Measurements from ENCODE around the gene FGR.
"Not testable (repeated sequence)": the region's sequence is repeated elsewhere in the genome, so short reads cannot be mapped to it uniquely, and the experiment has no call there.

Gene FGR

DNA sequence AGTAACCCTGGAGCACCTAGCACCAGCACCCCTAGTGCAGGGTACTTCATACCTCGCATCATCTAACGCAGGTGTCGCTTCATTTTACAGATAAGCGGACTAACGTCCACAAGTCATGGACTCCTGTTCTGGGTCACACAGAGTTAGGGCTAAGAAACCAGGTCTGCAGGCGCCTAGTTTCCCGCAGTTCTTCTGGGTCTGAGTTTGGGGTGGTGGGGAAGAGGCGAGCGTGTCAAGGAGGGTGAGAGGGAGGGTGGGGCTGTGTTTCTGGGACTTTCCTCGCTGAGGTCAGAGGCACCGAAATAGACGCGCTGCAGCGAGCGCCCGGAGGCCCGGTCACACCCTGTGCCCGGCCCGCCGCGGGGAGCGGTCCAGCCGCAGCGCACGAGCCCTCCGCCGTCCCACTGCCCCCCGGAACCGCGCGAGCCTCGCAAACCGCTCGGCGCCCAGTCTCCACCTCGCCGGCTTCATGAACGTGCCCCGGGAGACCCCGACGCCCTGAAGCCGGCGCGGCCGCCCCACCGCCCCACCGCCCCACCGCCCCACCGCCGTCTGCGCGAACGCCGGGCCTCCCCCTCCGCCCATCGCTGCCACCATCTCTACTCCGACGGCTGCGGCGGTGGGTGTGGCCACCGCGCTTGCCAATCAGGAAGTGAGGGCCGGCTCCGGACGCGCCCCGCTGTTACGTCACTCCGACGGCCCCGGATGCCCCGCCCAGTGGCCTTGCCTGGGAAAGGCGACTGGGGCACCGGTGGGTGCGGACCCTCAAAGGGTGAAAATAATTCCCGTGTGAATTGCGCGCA, 24.7 kb upstream of the FGR start:
- DNase-seq = peak; percentile 90 to 92

DNA sequence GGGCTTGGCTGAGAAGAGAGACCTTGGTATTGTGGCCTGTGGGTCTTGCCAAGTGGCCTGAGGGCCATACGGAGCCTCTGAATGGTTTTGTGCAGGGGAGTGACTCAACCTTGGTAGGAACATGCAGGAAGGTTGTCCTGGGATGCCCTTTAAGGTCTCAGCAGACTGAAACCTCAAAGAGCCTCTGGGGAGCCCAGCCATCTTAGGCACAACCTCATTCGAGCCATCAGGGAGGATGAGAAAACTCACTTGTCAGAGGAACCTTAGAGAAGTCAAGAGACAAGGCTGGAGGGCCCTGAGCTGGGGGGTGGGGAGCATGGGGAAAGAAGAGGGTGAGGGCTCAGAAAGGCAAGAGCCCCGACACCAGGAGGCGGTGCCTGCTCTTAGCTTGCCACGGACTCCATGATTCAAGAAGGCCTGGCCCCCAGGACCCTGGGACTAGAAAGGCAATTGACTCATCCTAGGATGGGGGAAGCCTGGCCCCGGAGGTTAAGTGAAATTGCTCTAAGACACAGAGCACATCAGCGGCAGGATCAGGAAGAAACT, 24.0 kb upstream of the FGR start:
- DNase-seq = peak in 1 of 2 donors; percentile 52

DNA sequence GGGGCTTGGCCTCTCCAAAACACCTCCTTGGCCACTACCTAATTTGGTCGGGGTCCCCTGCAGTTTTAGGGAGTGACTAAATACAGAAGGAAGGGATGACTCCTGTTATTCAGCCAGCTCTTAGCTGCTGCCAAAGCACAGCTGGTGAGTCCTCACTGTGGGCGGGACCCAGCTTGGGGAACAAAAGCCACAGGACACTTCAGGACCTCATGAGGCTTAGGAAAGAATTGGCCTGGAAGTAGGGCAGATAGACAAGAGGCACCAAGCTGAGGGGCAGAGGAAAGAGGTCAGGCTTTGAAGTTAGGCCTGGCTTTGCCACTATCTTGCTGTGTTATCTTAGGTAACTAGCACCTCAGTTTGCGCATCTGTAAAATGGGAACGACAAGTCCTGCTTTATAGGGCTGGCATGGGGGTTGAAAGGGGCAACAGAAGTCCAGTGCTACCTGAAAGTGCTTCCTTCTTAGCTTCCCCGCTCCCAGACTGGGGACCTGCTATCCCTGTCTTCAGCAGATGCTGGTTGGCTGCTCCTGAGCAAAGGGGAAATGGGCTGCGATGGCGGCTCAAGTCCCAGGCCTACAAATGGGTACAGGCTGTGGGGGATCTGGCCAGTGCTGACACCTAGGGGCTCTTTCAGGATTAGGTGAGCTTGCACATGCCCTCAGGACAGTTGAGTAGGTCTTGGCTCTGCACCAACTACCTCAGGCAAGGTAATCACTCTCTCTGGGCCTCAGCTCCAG, 21.3 kb upstream of the FGR start:
- DNase-seq = peak in 1 of 2 donors; percentile 51

DNA sequence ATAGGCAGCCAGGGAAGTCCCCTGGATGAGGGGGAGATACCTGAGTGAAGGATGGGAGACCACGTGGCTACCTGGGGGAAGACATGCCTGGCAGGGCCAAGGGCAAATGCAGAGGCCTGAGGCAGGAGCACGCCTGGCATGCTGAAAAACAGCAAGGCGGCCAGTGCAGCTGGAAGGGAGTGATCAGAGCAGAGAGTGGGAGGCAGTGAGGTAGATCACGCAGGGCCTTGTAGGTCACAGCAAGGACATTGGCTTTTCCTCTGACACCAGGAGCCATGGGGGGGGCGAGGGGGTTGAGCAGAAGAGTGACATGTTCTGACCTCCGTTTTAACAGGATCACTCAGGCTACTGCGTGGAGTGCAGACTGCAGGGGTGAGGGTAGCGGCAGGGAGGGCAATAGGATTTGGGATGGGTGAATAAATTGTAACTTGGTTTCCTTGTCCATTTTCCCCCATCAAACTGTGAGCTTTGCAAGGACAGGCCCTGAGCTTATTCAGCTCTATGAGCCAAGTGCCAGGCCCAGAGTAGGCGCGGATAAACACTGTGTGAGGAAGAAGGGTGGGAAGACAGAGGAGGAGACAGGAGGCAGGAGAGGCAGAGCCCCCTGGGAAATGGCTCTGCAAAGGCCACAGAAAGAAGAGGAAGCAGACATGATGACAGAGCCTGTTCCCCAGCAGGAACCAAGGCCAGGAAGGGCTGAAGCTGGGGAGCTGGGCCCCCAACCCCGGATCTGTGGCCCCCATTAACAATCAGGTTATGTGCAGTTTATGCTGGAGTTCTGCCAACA, 20.4 kb upstream of the FGR start:
- DNase-seq = no peak

DNA sequence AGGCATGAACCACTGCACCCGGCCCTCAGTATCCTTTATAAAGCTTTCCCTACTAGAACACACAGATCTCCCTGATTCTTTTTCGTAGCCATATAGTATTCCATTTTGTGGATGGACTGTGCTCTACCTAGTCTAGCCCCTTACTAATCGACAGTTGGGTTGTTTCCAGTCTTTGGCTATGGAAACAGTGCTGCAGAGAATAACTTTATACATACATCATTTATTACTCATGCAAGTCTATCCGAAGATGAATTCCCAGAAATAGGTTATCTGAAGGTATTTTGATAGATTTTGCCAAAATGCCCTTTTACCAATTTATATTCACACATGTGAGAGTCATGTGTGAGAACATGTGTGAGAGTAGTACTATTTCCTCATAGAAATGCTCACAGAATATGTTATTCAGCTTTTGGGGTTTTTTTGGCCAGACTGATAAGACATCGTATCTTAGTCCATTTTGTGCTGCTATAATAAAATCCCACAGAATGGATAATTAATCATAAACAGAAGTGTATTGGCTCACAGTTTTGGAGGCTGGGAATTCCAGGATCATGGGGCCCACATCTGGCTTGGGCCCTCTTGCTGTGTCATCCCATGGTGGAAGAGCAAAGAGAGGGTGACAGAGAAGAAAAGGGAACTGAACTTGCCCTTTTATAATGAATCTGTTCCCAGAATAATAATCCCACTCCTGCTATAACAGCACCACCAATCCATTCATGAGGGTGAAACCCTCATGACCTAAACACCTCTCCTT, 17.3 kb upstream of the FGR start:
- DNase-seq = no peak

DNA sequence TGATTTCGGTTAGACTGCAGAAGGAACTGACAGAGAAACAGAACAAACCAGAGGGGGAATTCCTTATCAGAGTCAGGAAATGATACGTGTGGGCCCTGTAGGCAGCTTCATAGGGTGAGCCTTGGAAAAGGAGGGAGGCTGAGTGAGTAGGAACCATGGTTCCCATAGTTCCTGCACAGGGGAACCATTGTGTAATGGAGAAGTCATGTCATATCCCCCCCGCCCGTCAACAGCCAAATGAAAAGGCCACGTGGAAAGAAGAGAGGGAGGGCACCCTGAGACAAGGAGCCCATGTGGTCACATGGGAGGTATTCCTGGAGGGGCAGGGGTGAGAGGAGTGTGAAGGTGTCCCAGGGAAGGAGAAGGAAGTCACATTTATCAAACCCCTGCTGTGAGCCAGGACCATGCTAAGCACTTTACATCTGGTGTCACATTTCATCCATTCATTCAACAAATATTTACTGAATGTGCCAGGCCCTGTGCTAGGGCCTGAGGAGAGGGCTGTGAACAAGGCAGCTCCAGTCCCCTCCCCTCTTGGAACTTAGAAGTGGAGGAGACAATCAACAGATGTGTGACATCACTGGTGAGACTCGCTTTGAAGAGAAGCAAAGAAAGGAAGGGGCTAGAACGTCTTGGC, 15.7 kb upstream of the FGR start:
- peak in 1 of 2 donors; percentile 29 for DNase-seq

DNA sequence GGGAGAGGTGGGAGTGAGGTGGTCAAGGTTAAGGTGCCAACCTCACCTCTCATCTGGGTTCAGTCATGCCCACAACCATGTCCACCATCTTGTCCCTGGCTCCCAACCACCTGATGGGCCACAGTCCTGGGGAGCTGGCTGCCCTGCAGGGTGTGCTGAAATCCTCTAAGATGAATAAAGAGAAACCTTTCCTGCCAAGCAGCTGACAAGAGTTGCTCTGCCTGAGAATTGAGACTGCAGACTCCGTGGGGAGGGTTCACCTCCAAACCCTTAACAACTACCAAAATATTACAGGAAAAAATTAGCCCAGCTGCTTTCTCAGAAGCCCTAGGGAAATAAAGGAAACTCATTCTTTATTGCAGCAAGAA, 15.2 kb upstream of the FGR start:
- no peak for DNase-seq

DNA sequence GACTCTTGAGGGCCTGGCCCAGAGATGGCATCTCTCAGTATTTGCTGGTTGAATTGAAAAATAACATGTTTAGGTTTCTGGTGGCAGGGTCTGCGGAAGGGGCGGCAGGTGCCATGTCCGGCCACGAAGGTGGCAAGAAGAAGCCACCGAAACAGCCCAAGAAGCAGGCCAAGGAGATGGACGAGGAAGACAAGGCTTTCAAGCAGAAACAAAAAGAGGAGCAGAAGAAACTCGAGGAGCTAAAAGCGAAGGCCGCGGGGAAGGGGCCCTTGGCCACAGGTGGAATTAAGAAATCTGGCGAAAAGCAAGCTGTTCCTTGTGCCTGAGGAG, 14.3 kb upstream of the FGR start:
- DNase-seq = no peak

DNA sequence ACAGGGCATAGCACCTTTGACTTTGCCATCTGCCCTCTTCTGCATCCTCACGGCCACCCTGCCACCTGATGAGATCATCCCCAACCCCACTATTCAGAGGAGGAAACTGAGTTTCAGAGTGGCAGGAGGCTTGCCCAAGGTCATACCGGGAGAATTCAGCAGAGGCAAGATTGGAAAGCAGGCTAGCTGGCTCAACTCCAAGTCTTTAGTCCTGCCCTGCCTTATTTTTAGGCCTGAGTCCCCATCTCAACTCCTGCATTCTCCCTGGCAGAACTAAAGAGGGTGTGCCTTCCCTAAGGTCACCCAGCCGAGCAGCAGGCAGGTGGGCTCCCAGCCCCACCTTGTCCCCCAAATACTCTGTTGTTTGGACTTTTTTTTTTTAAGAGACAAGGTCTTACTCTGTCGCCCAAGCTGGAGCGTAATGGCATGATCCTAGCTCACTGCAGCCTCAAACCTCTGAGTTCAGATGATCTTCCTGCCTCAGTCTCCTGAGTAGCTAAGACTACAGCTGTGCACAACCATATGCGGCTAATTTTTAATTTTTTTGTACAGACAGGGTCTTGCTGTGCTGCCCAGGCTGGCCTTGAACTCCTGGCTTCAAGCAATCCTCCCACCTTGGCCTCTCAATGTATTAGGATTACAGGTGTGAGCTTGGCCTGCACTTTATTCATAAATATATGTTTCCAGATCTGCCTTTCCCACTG, 13.8 kb upstream of the FGR start:
- DNase-seq = no peak

DNA sequence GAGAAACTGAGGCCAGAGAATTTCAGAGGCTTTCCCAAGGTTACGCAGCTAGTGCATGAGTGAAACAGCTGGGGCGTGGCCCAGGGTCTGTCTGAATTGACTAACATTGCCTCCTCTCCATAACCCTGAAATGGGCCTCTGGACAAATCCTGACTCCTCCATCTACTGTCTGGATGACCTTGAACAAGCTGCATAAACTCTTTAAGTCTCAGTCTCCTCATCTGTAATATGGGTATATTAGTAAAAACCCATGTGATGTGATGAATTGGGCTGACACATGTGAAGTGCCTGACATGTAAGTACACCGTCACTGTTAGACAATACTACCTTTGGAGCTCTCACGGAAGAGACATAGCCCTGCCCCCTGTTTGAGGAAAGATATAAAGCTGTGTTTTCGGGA, 12.3 kb upstream of the FGR start:
- no peak for DNase-seq

DNA sequence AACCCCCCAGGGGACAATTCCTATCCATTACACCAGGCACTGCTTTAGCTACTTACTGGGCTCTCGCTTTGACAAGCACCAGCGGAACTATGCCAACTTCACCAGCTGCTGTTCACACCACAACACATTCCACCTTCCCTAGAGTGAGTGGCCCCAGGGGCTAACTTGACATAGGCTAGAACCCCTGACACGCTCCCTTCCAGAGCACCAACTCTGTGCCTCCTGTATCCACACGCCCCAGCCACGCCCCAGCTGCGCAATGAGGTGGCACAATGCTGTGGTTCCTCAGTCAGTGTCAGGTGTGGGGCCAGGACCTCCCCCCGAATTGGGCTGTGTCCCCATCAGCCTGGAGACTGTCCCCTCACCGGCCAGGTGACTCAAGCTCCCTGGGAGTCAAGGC, 11.7 kb upstream of the FGR start:
- DNase-seq = no peak

DNA sequence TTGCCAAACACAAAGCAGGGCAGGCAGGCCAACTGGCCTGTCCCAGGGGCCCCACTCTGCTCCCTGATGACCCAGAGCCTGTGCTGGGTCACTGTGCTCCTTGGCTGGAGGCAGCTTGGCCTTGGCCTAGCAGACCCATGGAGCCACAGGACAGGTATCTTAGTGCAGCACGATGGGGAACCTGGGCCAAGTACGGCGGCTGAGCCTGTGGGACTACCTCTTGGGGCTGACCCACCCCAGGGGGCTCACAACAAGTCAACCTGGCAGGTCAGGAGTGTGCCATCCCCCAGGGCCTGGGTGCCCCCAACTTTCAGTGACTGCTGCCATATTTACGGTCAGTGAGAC, 10.1 kb upstream of the FGR start:
- no peak for DNase-seq

DNA sequence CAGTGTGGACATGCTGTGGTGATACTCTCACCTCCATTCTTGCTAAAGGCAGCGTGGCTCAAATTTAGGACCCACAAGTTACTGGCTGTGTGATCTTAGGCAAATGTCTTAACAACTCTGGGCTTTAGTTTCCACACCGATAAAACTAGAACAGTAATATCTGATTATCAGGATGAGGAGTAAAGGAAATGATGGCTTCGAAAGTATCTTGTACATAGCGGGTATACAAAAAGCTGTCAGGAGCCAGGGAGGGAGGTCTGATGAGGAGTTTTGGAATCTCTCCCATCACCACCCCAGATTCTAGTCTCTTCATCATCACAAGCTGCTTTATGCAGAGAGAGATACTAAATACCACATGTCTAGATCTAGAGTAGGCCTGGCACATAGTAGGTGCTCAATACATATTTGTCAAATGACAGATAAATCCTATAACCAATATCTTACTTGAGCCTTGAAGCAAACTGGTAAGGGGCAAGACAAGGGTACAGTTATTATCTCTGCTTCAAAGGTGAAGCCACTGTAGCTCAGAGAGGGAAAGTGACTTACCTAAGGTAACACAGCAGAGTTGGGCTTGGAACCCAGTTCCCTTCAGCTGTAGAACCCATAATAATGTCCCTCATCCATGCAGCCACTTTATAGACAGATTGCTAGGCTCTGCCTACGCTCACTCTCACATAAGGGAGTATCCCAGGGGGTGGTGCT, 9.5 kb upstream of the FGR start:
- no peak for DNase-seq

DNA sequence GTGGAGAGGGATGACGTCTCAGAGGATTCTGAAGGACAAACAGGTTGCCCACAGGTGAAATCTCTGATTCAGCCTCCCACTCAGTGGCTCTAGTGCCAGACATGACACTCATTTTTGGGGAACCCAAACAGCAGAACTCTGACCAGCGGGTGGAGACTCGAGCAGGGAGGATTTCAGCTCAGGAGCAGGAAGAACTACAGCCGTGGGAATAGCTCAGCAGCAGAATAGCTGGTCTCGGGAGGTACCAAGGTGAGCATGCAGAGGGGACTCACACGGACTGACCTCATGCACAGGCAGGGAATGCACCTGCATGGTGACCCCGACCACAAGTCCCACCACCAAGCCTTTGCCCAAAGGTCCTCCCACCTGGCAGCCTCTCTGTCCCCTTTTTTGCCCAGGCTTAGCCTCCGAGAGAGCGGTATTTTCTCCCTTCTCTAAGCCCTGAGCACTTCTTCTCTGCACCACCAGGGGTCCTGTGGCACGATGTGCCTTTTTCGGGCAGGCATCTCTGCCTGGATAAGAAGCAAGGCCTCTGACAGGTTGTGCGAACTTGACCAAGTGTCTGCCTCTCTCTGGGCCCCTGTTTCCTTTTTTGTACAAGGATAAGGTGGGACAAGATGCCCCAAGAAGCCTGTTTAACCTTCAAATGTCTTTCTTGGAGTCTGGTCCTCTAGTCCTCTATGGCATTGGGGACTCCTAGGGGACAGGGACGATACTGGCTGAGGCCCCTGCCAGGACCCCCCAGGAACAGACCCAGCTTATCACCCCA, 8.8 kb upstream of the FGR start:
- peak; percentile 78 to 81 for DNase-seq

DNA sequence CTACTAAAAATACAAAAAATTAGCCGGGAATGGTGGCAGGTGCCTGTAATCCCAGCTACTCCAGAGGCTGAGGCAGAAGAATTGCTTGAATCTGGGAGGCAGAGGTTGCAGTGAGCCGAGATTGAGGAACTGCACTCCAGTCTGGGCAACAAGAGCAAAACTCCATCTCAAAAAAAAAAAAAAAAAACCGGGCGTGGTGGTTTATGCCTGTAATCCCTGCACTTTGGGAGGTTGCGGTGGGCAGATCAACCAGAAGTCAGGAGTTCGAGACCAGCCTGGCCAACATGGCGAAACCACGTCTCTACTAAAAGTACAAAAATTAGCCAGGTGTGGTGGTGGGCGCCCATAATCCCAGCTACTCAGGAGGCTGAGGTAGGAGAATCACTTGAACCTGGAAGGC, 5.5 kb upstream of the FGR start:
- DNase-seq = not testable (repeated sequence)

DNA sequence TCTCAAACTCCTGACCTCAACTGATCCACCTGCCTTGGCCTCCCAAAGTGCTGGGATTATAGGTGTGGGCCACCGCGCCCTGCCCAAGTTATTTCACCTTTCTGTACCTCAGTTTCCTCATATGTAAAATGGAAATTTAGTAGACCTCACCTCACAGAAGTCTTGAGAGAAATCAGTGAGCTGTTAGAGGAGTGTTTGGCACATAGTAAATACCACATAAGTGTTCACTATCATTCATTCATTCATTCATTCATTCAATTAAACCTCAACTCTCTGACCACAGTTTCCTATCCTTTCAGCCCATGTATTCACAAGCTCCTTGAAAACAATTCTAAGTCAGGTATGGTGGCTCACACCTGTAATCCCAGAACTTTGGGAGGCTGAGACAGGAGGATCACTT, 3.8 kb upstream of the FGR start:
- DNase-seq = no peak

DNA sequence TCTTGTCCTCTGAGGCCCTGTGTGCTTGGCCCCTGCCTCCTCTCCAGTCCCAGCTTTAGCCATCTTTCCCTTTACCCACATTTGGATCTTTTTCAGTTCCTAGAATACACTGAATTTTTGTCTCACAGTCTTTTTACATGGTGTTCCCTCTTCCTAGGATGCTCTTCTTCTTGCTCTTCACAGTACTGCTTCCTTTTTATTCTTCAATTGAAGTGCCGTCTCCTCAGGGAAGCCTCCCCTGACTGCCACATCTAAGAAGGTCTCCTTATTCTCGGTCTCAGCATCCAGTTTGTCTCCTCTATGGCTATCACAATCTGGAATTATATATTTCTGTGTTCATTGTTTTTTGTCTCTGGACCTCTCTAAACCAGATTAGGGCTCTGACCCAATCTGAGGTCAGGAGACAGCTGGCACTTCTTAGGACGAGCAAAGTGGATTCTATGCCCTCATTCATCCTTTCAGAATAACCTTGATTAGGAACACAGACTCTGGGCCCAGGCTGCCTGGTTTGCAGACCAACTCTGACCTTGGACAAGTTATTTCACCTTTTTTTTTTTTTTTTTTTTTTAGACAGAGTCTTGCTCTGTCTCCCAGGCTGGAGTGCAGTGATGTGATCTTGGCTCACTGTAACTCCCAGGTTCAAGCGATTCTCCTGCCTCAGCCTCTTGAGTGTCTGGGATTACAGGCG, 3.2 kb upstream of the FGR start:
- no peak for DNase-seq

DNA sequence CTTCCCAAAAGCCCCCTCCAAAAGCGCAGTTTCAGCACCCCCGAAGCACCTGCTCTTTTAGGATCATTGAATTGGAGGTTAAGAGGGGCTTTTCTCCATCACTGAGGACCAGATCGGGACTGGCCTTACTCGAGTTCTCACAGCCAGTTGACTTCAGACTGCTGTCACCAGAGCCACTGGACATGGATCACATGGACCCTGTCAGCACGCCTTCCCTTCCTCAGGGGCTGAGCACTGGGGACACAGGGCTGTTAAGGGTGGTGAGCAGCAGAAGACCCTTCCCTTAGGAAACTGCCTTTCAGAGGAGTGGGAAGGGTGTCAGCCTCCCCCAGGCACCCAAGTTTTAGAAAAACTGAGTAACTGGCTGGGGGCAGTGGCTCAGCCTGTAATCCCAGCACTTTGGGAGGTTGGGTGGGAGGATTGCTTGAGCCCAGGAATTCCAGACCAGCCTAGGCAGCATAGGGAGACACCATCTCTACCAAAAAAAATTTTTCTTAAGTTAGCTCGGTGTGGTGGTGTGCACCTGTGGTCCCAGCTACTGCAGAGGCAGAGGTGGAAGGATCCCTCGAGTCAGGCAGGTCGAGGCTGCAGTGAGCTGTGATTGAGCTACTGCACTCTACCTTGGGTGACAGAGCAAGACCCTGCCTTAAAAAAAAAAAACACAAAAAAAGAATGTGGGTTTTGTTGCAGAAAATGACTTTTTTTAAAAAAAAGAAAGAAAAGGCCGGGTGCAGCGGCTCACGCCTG, 584 bp upstream of the FGR start:
- no peak for DNase-seq
